Measurements from ENCODE around the gene MAP3K2.

MAP3K2 gene

GRCh38 chr2:127406454-127406853, 18.7 kb upstream of the MAP3K2 start:
- DNase-seq = no peak

GRCh38 chr2:127405255-127405610, 17.5 kb upstream of the MAP3K2 start:
- DNase-seq = no peak

GRCh38 chr2:127404466-127405254, 16.9 kb upstream of the MAP3K2 start:
- DNase-seq = peak; percentile 38

- DNase-seq = no peak
Observed at GRCh38 chr2:127403460-127403859, 15.7 kb upstream of the MAP3K2 start.

GRCh38 chr2:127401757-127402695, 14.3 kb upstream of the MAP3K2 start:
- DNase-seq = no peak

- no peak for DNase-seq
Observed at GRCh38 chr2:127400897-127401756, 13.4 kb upstream of the MAP3K2 start.

GRCh38 chr2:127400533-127400896, 12.7 kb upstream of the MAP3K2 start:
- no peak for DNase-seq

- DNase-seq = peak; percentile 24
Observed at GRCh38 chr2:127398239-127398590, 10.4 kb upstream of the MAP3K2 start.

- no peak for DNase-seq
Observed at GRCh38 chr2:127397568-127398238, 9.9 kb upstream of the MAP3K2 start.

- no peak for DNase-seq
Observed at GRCh38 chr2:127394492-127394891, 6.7 kb upstream of the MAP3K2 start.

GRCh38 chr2:127392828-127393578, 5.2 kb upstream of the MAP3K2 start:
- DNase-seq = no peak

GRCh38 chr2:127392133-127392827, 4.5 kb upstream of the MAP3K2 start:
- no peak for DNase-seq

- DNase-seq = no peak
Observed at GRCh38 chr2:127389778-127390435, 2.1 kb upstream of the MAP3K2 start.

GRCh38 chr2:127388423-127389164, 819 bp upstream of the MAP3K2 start:
- DNase-seq = no peak

GRCh38 chr2:127386764-127387654, 766 bp downstream of the MAP3K2 start:
- DNase-seq = no peak

GRCh38 chr2:127386246-127386645, 1.5 kb downstream of the MAP3K2 start:
- DNase-seq = no peak

GRCh38 chr2:127384529-127384928, 3.2 kb downstream of the MAP3K2 start:
- no peak for DNase-seq

GRCh38 chr2:127382831-127383230, 4.9 kb downstream of the MAP3K2 start:
- DNase-seq = no peak

- DNase-seq = no peak
Observed at GRCh38 chr2:127381762-127382161, 6.0 kb downstream of the MAP3K2 start.
